ENCODE measurements around the gene CDK2AP2.
"Not testable (repeated sequence)": the region's sequence is repeated elsewhere in the genome, so short reads cannot be mapped to it uniquely, and the experiment has no call there.

The CDK2AP2 gene

GRCh38 chr11:67523556-67524479, 15.9 kb upstream of the CDK2AP2 start:
- peak; percentile 70 for DNase-seq

GRCh38 chr11:67522844-67523555, 15.0 kb upstream of the CDK2AP2 start, which contains the start of gene CABP2:
TSS of gene CABP2 (minus strand) at chr11:67523446. CDS start at chr11:67523326, 120 bp downstream.
- DNase-seq, result no peak

GRCh38 chr11:67522338-67522737, 14.4 kb upstream of the CDK2AP2 start:
- DNase-seq, result no peak

- no peak for DNase-seq
Measured at GRCh38 chr11:67521924-67522323, 14.0 kb upstream of the CDK2AP2 start.

- no peak for DNase-seq
Measured at GRCh38 chr11:67520856-67521824, 13.2 kb upstream of the CDK2AP2 start.

GRCh38 chr11:67519726-67520125, 11.8 kb upstream of the CDK2AP2 start:
- DNase-seq, result no peak

GRCh38 chr11:67517784-67518552, 10.0 kb upstream of the CDK2AP2 start:
- peak; percentile 74 for DNase-seq

- DNase-seq, result peak; percentile 75
Measured at GRCh38 chr11:67516806-67517205, 8.8 kb upstream of the CDK2AP2 start.

GRCh38 chr11:67514116-67514515, 6.2 kb upstream of the CDK2AP2 start:
- DNase-seq, result no peak

GRCh38 chr11:67511558-67511957, 3.6 kb upstream of the CDK2AP2 start:
- DNase-seq, result not testable (repeated sequence)

GRCh38 chr11:67510023-67510345, 2.0 kb upstream of the CDK2AP2 start:
- no peak for DNase-seq

- peak; percentile 98 for DNase-seq
Measured at GRCh38 chr11:67508486-67509121, 642 bp upstream of the CDK2AP2 start.

GRCh38 chr11:67507242-67507863, 609 bp downstream of the CDK2AP2 start:
- no peak for DNase-seq

- DNase-seq, result no peak
Measured at GRCh38 chr11:67506426-67507051, 1.4 kb downstream of the CDK2AP2 start.

- peak; percentile 86 for DNase-seq
Measured at GRCh38 chr11:67505605-67506396, 2.2 kb downstream of the CDK2AP2 start.

GRCh38 chr11:67504950-67505581, 2.9 kb downstream of the CDK2AP2 start, which contains the start of gene PITPNM1:
TSS of gene PITPNM1 (minus strand) at chr11:67505363. CDS start at chr11:67504180, 1,183 bp downstream.
- peak; percentile 68 for DNase-seq

GRCh38 chr11:67504005-67504949, 3.7 kb downstream of the CDK2AP2 start:
- DNase-seq, result peak; percentile 35
